Activated CD8-positive, alpha-beta T cell treated with anti-CD3 and anti-CD28 coated beads for 36 hours (primary cell): ENCODE measurements around the gene OPRM1. TPM values are rescaled to one million over a fixed set of nuclear protein-coding genes. Genes with fewer than 3 reads are reported as not detected.
A peak's percentile ranks its signal among the peaks of the same experiment; 100 is the strongest.

Experiments used
- ATAC-seq: fragments of 200-7000 bp; cut with Tn5 transposase; one replicate; pipeline ENCODE4 v1.10.0; 2021; ENCODE audit warnings: mild to moderate bottlenecking, moderate library complexity
- CTCF ChIA-PET: fragments of 350-600 bp; sonication (Branson Sonifier 250); formaldehyde crosslinking; loops from one replicate; lab custom pipeline; 2021; ENCODE audit warnings: antibody characterized with exemption; lab: Charles Lee
- POLR2A ChIA-PET: fragments of 350-600 bp; sonication (Branson Sonifier 250); formaldehyde crosslinking; loops from one replicate; lab custom pipeline; 2021; ENCODE audit warnings: antibody characterized with exemption; lab: Charles Lee
- DNase-seq: peaks from one replicate; pipeline ENCODE4 v3.0.0-alpha.2; 2020
- H3K27ac Mint-ChIP-seq: one replicate; pipeline ENCODE4 v1.8.0; 2021; ENCODE audit warnings: mild to moderate bottlenecking, mixed read lengths
- H3K27me3 Mint-ChIP-seq: one replicate; pipeline ENCODE4 v1.8.0; 2021; ENCODE audit warnings: mixed read lengths
- H3K36me3 Mint-ChIP-seq: one replicate; pipeline ENCODE4 v1.8.0; 2021; ENCODE audit warnings: low read depth, mixed read lengths
- H3K4me1 Mint-ChIP-seq: one replicate; pipeline ENCODE4 v1.8.0; 2021; ENCODE audit warnings: low read depth, mixed read lengths
- H3K4me3 Mint-ChIP-seq: one replicate; pipeline ENCODE4 v1.8.0; 2021; ENCODE audit warnings: mild to moderate bottlenecking, moderate library complexity, mixed read lengths
- H3K9me3 Mint-ChIP-seq: one replicate; pipeline ENCODE4 v1.8.0; 2021; ENCODE audit warnings: mixed read lengths
- CTCF ChIP-seq: fragments of 200-600 bp; IDR thresholded peaks from one replicate; pipeline ENCODE4 v1.8.0; 2022; ENCODE audit warnings: antibody characterized with exemption, mild to moderate bottlenecking
- intact Hi-C: fragments of 100-400 bp; cut with micrococcal nuclease; formaldehyde crosslinking; loops from one replicate; pipeline ENCODE4 v1.10.0; 2022
- total RNA-seq, 2 experiments: library from RNA; stranded (reverse); gene quantifications; one replicate each; pipeline ENCODE4 v1.2.3, GENCODE V29; 2021

The OPRM1 gene
- total RNA-seq = not detected

- intact Hi-C loops = no loop called here
- Mint-ChIP-seq H3K4me1 (no peaks in the 10 kb centered on the region), H3K27me3 (peaks cover 34% of the 10 kb centered on the region), H3K4me3 (no peak within 1 kb of the TSS), H3K9me3 (no peaks in the 10 kb centered on the region), H3K27ac (no peak within 1 kb of the TSS), H3K36me3 (no peaks in the 10 kb centered on the region)
- ATAC-seq = peak; percentile 66
- DNase-seq = peak; percentile 55
- ChIA-PET POLR2A (no interaction called here), CTCF (no interaction called here)
- no peak for TF ChIP-seq CTCF
These were observed at the start of gene OPRM1 for GRCh38 chr6:154039231-154039842. TSS of gene OPRM1 (plus strand) at chr6:154039240. CDS start at chr6:154039545, 305 bp downstream.

GRCh38 chr6:153989989-153990388 is 49.1 kb upstream of the OPRM1 start:
- peaks cover 2% of the 10 kb centered on the region for H3K27me3 Mint-ChIP-seq
- no peak for DNase-seq
- POLR2A ChIA-PET = no interaction called here
- no peak overlapping the region for H3K4me3 Mint-ChIP-seq
- no peak overlapping the region for H3K27ac Mint-ChIP-seq
- intact Hi-C loops = no loop called here
- no peak for ATAC-seq
- no peaks in the 10 kb centered on the region for H3K36me3 Mint-ChIP-seq
- H3K9me3 Mint-ChIP-seq = no peaks in the 10 kb centered on the region
- no peak for TF ChIP-seq CTCF
- H3K4me1 Mint-ChIP-seq = no peaks in the 10 kb centered on the region
- CTCF ChIA-PET = no interaction called here

GRCh38 chr6:153994004-153994403 is 45.0 kb upstream of the OPRM1 start:
- ATAC-seq (no peak), DNase-seq (no peak)
- Mint-ChIP-seq H3K27me3 (peaks cover 2% of the 10 kb centered on the region), H3K9me3 (no peaks in the 10 kb centered on the region), H3K4me3 (no peak overlapping the region), H3K36me3 (no peaks in the 10 kb centered on the region), H3K27ac (no peak overlapping the region), H3K4me1 (no peaks in the 10 kb centered on the region)
- CTCF ChIA-PET = interaction anchor here (0.7 kb wide), 1 partner anchor 9 kb away, joined by 3 read pairs; no protein-coding TSS in a partner anchor
- TF ChIP-seq CTCF = no peak
- intact Hi-C loops = no loop called here
- POLR2A ChIA-PET = no interaction called here

DNA sequence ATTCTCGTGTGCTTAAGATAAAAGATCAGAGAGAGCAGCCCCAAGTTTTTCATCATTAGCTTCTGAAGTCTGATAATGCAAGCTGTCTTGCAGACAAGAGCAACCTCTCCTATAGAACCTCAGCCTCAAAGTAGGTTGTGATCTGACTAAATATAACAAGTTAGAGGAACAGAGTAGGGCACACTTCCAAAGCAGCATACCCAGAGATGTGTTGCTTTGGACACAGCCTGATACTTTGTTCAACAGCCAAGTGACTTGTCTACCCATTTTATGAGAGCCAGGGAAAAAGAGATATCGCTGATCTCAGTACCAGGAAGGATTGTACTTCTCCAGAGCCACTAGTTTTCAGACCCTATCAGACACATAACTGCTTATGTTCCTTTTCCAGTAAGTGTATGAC is 44.2 kb upstream of the OPRM1 start:
- Mint-ChIP-seq H3K27ac (no peak overlapping the region), H3K4me3 (no peak overlapping the region), H3K36me3 (no peaks in the 10 kb centered on the region), H3K27me3 (peaks cover 2% of the 10 kb centered on the region), H3K9me3 (no peaks in the 10 kb centered on the region), H3K4me1 (no peaks in the 10 kb centered on the region)
- CTCF ChIA-PET = interaction anchor here (0.7 kb wide), 1 partner anchor 8 kb away, joined by 3 read pairs; no protein-coding TSS in a partner anchor
- TF ChIP-seq CTCF = no peak
- no peak for ATAC-seq
- POLR2A ChIA-PET = no interaction called here
- no peak for DNase-seq
- intact Hi-C loops = no loop called here

DNA sequence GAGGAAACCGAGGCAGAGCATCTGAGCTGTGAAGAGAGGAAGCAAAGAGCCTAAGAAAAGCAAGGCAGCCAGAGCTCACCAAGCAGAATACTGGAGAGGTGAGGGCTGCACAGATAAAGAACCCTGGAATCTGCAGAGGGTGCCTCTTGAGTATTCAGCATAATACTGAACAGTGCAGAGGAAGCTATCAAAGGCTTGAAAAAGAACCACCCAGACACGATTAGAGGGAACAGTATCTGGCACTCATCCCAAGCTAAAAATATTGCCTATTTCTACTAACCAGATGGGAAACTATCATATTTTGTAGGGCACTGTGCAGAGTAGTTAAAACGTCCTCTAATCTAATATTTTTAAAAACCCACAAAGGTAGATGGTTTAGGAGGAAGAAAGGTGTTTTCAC is 41.8 kb upstream of the OPRM1 start:
- CTCF ChIA-PET = no interaction called here
- Mint-ChIP-seq H3K27ac (no peak overlapping the region), H3K27me3 (no peaks in the 10 kb centered on the region), H3K9me3 (no peaks in the 10 kb centered on the region), H3K36me3 (no peaks in the 10 kb centered on the region), H3K4me1 (no peaks in the 10 kb centered on the region), H3K4me3 (no peak overlapping the region)
- DNase-seq (no peak), ATAC-seq (no peak)
- no peak for TF ChIP-seq CTCF
- intact Hi-C loops = no loop called here
- POLR2A ChIA-PET = no interaction called here
